Neural progenitor cell (in vitro differentiated cells): Measurements from ENCODE around the gene KCNA10.

Source experiments
- EZH2 ChIP-seq: fragments of 200-600 bp; sonication (generic); IDR thresholded peaks from 2 replicates; pipeline ENCODE4 v1.6.1; 2017; ENCODE audit warnings: antibody characterized with exemption, mild to moderate bottlenecking, moderate library complexity
- EZH2phosphoT487 ChIP-seq: fragments of 200-600 bp; sonication (generic); IDR thresholded peaks from 2 replicates; pipeline ENCODE4 v1.6.1; 2017; ENCODE audit warnings: antibody characterized with exemption
- TF ChIP-seq, protein P1 (sequence below): fragments of 200-600 bp; sonication (generic); IDR thresholded peaks from 2 replicates; pipeline ENCODE4 v1.5.1; 2017; ENCODE audit warnings: antibody characterized with exemption, mild to moderate bottlenecking

- TF ChIP-seq EZH2 (no peak), EZH2phosphoT487 (no peak)
- TF ChIP-seq, protein P1, sequence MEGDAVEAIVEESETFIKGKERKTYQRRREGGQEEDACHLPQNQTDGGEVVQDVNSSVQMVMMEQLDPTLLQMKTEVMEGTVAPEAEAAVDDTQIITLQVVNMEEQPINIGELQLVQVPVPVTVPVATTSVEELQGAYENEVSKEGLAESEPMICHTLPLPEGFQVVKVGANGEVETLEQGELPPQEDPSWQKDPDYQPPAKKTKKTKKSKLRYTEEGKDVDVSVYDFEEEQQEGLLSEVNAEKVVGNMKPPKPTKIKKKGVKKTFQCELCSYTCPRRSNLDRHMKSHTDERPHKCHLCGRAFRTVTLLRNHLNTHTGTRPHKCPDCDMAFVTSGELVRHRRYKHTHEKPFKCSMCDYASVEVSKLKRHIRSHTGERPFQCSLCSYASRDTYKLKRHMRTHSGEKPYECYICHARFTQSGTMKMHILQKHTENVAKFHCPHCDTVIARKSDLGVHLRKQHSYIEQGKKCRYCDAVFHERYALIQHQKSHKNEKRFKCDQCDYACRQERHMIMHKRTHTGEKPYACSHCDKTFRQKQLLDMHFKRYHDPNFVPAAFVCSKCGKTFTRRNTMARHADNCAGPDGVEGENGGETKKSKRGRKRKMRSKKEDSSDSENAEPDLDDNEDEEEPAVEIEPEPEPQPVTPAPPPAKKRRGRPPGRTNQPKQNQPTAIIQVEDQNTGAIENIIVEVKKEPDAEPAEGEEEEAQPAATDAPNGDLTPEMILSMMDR, result no peak
Measured at GRCh38 chr1:110515891-110516290, 3.1 kb downstream of the KCNA10 start.
